Psoas muscle (tissue), 8 donors: ENCODE measurements around the gene YOD1. TPM values are rescaled to one million over a fixed set of nuclear protein-coding genes. Genes with fewer than 3 reads are reported as not detected.

Experiments used
- ATAC-seq, 4 donors: fragments of 200-7000 bp; cut with Tn5 transposase; one replicate each; pipeline ENCODE4 v1.9.1; 2020; ENCODE audit warnings: moderate library complexity in 3 of 4, mild to moderate bottlenecking in 2 of 4
- DNase-seq, 2 donors: peaks; one replicate each; pipeline ENCODE4 v3.0.0-alpha.2; 2020
- H3K27ac ChIP-seq: fragments of 200-600 bp; one replicate; pipeline ENCODE4 v1.8.0; 2022
- H3K27me3 ChIP-seq, 3 donors: fragments of 200-600 bp in 1 of 3; one replicate each; pipeline versions ENCODE4 v1.6.1 to v1.8.0; 2013 to 2022; ENCODE audit warnings: low read length in 2 of 3, mild to moderate bottlenecking in 2 of 3, moderate library complexity in 1 of 3; ENCODE audit not compliant: insufficient read depth in 3 of 3
- H3K36me3 ChIP-seq, 2 donors: fragments of 200-600 bp in 1 of 2; one replicate each; pipeline versions ENCODE4 v1.6.1 to v1.8.0; 2013 to 2022; ENCODE audit warnings: low read depth in 1 of 2, mild to moderate bottlenecking in 1 of 2, moderate library complexity in 1 of 2; ENCODE audit not compliant: insufficient read depth in 1 of 2
- H3K4me1 ChIP-seq: fragments of 200-600 bp; one replicate; pipeline ENCODE4 v1.8.0; 2022
- H3K4me3 ChIP-seq: fragments of 200-600 bp; one replicate; pipeline ENCODE4 v1.8.0; 2022; ENCODE audit warnings: mild to moderate bottlenecking
- H3K9me3 ChIP-seq: fragments of 200-600 bp; one replicate; pipeline ENCODE4 v1.8.0; 2022
- CTCF ChIP-seq: fragments of 200-600 bp; IDR thresholded peaks from one replicate; pipeline ENCODE4 v1.8.0; 2022; ENCODE audit warnings: antibody characterized with exemption
- WGBS, 3 donors: extraction: QIAGEN DNeasy Blood & Tissue Kit; methylation state at CpG; one replicate each; pipeline versions ENCODE4 v1.1.6 to v1.1.7; 2013; 5-methylcytosine and 5-hydroxymethylcytosine counted together
- intact Hi-C, 2 donors: fragments of 100-400 bp; cut with DNase I; formaldehyde crosslinking; loops; one replicate each; pipeline versions ENCODE4 v1.11.0 to v1.14.2; 2022
- polyA plus RNA-seq, 3 donors: library from polyadenylated mRNA; stranded (reverse); fragments of 200-250 nt; gene quantifications; one replicate each; pipeline ENCODE4 v1.2.3, GENCODE V29; 2013
- total RNA-seq, 4 donors: library from RNA; stranded (reverse); fragmentation: NEBNext Ultra II Directional in 2 of 4; extraction: Animal tissue kit (Norgen Biotek cat#: 25700) in 2 of 4; gene quantifications; one replicate each; pipeline versions ENCODE4 v1.2.1 to v1.2.4, GENCODE V29; 2021 to 2023
- donor health status: healthy with polysubstance abuse.
- donor health status: DM: no; HTN: no; CAD: no; lungs with moderate emphysema.
- donor health status: Bipolar disorder and iron deficiency.
- donor health status: healthy.
- donor health status: DM: yes; HTN: yes; CAD: no.
- donor health status: DM: no; HTN: no; CAD: no.
- donor health status: DM: no; HTN: no; CAD: no.
- donor health status: DM: yes; HTN: yes; CAD: no.

Gene YOD1
- total and polyA plus RNA-seq, 7 donors = 3.9 to 7.0 (median 5.5) TPM

GRCh38 chr1:207000651-207001291, 50.2 kb downstream of the YOD1 start:
- Histone ChIP-seq H3K36me3 (no peaks in the 10 kb centered on the region), H3K9me3 (no peaks in the 10 kb centered on the region), H3K27ac (no peak overlapping the region), H3K4me3 (no peak overlapping the region), H3K4me1 (no peaks in the 10 kb centered on the region), H3K27me3 (no peaks in the 10 kb centered on the region)
- no peak for ATAC-seq
- TF ChIP-seq CTCF = no peak
- no peak for DNase-seq
- 68 to 73% (median 70%) methylated on average over 5 of the region's 5 CpGs for WGBS, 3 donors
- intact Hi-C loops = no loop called here

- Histone ChIP-seq H3K27ac (no peak overlapping the region), H3K9me3 (no peaks in the 10 kb centered on the region), H3K4me1 (no peaks in the 10 kb centered on the region), H3K27me3 (no peaks in the 10 kb centered on the region), H3K36me3 (no peaks in the 10 kb centered on the region), H3K4me3 (no peak overlapping the region)
- ATAC-seq (no peak), DNase-seq (no peak)
- 89 to 92% (median 91%) methylated on average over 2 of the region's 2 CpGs for WGBS, 3 donors
- intact Hi-C loops = no loop called here
- no peak for TF ChIP-seq CTCF
Measured at GRCh38 chr1:206998816-206999215, 52.2 kb downstream of the YOD1 start.

Other genes with a start within 250 kb of the YOD1 start
- gene IL20, start 185.6 kb downstream of the YOD1 start, total RNA-seq = 1 to 10 TPM in 1 of 4 donors, not detected in 3; 1.2 TPM
- gene IL20, start 185.6 kb downstream of the YOD1 start, polyA plus RNA-seq = not detected
- gene IL24, start 153.8 kb downstream of the YOD1 start, total RNA-seq = 10 to 100 TPM in 1 of 4 donors, under 1 TPM in 1, not detected in 2; 0.23 to 20.3 TPM
- gene IL24, start 153.8 kb downstream of the YOD1 start, polyA plus RNA-seq = 1 to 10 TPM in 1 of 3 donors, under 1 TPM in 2; 0.05 to 1.7 (median 0.20) TPM
- 10 to 100 TPM in 2 of 4 donors, 1 to 10 TPM in 2; 2.3 to 29.5 (median 12.0) TPM for gene FCMR, start 129.3 kb downstream of the YOD1 start, total RNA-seq
- gene FCMR, start 129.3 kb downstream of the YOD1 start, polyA plus RNA-seq = 1 to 10 TPM; 1.0 to 8.4 (median 2.2) TPM
- under 1 TPM; 0.42 to 0.50 (median 0.49) TPM for gene PIGR, start 104.7 kb downstream of the YOD1 start, total RNA-seq
- under 1 TPM; 0.06 to 0.64 (median 0.16) TPM for gene PIGR, start 104.7 kb downstream of the YOD1 start, polyA plus RNA-seq
- not detected for gene FCAMR, start 80.7 kb downstream of the YOD1 start, total RNA-seq
- gene FCAMR, start 80.7 kb downstream of the YOD1 start, polyA plus RNA-seq = not detected
- 1 to 10 TPM in 1 of 4 donors, under 1 TPM in 3; 0.12 to 1.4 (median 0.35) TPM for gene C1orf116, start 18.5 kb downstream of the YOD1 start, total RNA-seq
- under 1 TPM; 0.14 to 0.49 (median 0.35) TPM for gene C1orf116, start 18.5 kb downstream of the YOD1 start, polyA plus RNA-seq
- 100 to 1,000 TPM in 1 of 4 donors, 10 to 100 TPM in 3; 36.0 to 149 (median 46.4) TPM for gene PFKFB2, start 2.1 kb upstream of the YOD1 start, total RNA-seq
- 10 to 100 TPM in 2 of 3 donors, 1 to 10 TPM in 1; 3.9 to 32.9 (median 15.4) TPM for gene PFKFB2, start 2.1 kb upstream of the YOD1 start, polyA plus RNA-seq
- under 1 TPM in 3 of 4 donors, not detected in 1; 0.25 to 0.48 (median 0.27) TPM for gene C4BPB, start 37.7 kb upstream of the YOD1 start, total RNA-seq
- gene C4BPB, start 37.7 kb upstream of the YOD1 start, polyA plus RNA-seq = under 1 TPM in 2 of 3 donors, not detected in 1; 0.08 to 0.12 TPM
- gene C4BPA, start 53.0 kb upstream of the YOD1 start, total RNA-seq = under 1 TPM in 1 of 4 donors, not detected in 3; 0.15 TPM
- gene C4BPA, start 53.0 kb upstream of the YOD1 start, polyA plus RNA-seq = not detected